Measurements from ENCODE around the gene SCMH1.

DNA sequence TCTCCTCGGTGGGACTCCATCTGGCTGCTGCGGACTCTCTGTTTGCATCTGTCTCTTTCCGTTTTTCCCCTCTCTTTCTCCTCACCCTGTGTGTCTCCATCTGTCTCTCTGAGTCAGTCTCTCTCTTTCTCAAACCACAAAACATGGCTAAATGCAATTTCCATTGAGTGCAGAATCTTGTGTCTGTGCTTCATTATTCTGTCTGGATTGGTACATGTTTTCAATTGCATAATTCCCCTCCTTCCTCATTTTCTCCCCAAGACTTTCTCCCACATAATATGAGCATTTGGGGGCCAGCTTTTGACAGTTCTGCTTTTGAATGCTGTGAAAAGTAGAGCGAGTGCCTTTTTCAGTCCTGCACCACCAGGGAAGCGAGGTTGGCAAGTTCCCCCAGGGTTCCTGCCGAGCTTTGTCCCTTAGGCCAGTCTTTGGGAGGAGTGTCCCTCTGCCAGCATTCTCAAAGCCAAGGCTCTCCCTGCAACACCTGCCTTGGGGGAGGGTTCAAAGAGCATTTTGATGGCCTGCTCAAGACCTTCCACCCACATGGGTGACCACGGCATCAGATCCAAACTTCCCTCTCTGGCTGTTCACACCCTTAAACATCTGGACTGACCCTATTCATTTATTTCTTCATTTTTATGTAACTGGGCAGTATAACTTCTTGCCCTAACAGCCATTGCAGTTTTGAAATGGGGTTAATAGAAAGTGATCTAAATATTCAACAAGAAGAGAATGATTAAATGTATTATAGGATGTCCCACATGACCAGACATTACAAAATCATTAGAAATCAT is 32.8 kb upstream of the SCMH1 start:
- TF ChIP-seq, protein P1, sequence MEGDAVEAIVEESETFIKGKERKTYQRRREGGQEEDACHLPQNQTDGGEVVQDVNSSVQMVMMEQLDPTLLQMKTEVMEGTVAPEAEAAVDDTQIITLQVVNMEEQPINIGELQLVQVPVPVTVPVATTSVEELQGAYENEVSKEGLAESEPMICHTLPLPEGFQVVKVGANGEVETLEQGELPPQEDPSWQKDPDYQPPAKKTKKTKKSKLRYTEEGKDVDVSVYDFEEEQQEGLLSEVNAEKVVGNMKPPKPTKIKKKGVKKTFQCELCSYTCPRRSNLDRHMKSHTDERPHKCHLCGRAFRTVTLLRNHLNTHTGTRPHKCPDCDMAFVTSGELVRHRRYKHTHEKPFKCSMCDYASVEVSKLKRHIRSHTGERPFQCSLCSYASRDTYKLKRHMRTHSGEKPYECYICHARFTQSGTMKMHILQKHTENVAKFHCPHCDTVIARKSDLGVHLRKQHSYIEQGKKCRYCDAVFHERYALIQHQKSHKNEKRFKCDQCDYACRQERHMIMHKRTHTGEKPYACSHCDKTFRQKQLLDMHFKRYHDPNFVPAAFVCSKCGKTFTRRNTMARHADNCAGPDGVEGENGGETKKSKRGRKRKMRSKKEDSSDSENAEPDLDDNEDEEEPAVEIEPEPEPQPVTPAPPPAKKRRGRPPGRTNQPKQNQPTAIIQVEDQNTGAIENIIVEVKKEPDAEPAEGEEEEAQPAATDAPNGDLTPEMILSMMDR (IDR thresholded peaks at IDR 0.05 in 2 of 3, conservative IDR thresholded peaks at IDR 0.05 in 1 of 3; ENCODE audit: borderline replicate concordance in 1 of 3, insufficient read depth in 1 of 3, low read depth in 2 of 3, low read length in 2 of 3), result no peak
- TF ChIP-seq POLR2A (IDR thresholded peaks at IDR 0.05; ENCODE audit: borderline replicate concordance, extremely low read depth, insufficient read depth, insufficient read length), result no peak
- no peak for TF ChIP-seq MAX (IDR thresholded peaks at IDR 0.05)
- no peak for TF ChIP-seq ZNF274 (IDR thresholded peaks at IDR 0.05; ENCODE audit: low read depth, low read length)
- TF ChIP-seq EZH2 (IDR thresholded peaks at IDR 0.05), result no peak
